LoVo (cell line): ENCODE measurements around the gene MAN2B2.
A peak's percentile ranks its signal among the peaks of the same experiment; 100 is the strongest.
"Not testable (repeated sequence)": the region's sequence is repeated elsewhere in the genome, so short reads cannot be mapped to it uniquely, and the experiment has no call there.

Experiments used
- DNase-seq: peaks from one replicate; pipeline ENCODE4 v3.0.0-alpha.2; 2016; ENCODE audit warnings: low spot score

MAN2B2 gene

DNA sequence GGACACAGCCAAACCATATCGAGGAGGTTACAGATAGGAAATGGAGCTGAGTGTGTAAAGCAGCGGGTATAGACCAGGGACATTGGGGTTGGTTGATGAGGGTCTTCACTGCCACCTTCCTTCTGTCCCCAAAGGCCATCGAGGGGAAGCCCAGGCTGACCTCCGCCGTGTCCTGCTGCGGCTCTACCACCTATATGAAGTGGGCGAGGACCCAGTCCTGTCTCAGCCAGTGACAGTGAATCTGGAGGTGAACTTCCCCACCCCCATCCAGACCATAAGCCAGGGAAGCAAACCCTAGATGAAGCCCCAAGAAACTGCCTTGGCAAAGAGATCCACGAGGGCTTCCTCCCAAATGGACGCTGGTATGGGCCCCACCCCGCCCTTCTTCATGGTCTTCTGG is 42.3 kb downstream of the MAN2B2 start:
- DNase-seq: no peak

DNA sequence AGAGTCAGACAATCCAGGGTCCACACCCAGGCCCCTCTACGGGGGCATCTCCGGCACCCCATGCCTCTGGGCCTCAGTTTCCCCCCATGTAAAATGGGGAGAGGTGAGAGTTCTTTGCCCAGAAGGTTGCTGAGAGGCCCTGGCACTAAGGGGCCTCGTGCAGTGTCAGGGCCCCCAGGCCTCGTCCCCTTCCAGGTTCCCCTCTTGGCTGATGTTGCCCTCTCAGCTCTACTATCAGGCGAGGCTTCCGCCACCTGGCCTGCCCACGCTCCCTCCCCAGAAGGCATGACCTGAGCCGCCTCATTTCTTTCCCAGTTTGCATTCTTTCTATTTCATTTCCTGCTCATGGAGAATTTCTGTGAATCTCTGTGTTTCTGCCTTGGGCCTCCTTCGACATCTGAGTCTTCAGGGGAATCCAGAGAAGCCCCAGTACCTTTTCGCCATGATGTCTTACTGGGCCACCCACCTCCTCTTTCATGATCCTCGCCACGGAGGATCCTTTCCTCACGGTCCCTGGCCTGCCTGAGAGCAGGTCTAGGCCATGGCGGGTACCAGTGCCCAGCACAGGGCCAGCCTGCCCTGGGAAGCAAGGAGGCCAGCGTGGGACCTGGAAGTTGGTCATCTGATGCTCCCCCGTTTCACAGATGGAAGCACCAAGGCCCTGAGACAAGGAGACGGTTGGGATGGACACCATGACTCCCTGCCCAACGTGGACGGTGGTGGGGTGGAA is 43.6 kb downstream of the MAN2B2 start:
- no peak for DNase-seq

DNA sequence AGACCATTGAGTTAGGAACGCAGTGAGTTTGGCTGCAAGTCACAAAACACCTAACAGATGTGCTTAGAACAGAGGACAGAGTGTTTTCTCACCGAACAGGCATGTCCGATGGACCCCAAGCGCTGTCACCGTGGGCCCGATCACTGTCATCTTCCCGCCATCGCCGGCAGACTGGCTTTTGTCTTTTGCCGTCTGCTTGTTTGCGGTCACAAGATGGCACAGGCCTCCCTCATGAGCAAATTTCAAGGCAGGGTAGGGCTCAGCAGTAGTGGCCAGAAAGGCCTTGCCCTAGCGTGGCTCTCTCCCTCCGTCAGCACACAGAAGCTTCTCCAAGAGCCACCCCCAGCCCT is 44.1 kb downstream of the MAN2B2 start:
- DNase-seq: no peak

DNA sequence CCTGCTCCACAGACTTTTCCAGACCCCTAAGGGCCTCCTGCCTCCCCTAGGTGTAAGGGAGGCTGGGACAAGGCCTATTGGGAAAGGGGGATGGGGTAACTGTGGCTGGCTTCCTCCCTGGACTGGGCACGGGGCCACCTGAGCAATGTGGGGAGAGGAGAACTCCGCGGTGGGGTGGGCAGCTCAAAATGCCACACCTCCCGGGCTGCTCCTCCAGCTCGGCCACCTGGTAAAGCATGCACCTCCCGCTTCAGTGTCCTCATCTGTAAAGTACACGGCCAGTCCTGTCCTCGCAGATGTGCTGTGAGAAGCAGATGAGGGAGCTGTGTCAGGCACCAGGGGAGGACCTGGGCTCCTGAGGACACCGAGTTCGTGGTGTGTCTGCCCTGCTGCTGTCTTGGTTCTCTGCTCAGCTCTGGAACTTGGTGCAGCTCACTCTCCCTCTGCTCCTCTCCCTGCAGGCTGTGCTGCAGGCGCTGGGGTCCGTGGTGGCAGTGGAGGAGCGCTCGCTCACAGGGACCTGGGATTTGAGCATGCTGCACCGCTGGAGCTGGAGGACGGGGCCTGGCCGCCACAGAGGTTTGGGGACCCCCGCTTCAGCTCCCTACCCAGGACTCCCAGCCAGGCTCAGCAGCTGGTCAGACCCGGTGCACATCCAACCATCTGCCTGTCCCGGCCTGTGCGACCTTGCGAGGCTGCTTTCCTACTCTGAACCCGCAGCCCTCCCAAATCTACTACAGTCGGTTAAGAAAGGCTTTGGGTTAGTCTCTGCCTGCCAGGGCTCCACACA is 44.7 kb downstream of the MAN2B2 start:
- no peak for DNase-seq

DNA sequence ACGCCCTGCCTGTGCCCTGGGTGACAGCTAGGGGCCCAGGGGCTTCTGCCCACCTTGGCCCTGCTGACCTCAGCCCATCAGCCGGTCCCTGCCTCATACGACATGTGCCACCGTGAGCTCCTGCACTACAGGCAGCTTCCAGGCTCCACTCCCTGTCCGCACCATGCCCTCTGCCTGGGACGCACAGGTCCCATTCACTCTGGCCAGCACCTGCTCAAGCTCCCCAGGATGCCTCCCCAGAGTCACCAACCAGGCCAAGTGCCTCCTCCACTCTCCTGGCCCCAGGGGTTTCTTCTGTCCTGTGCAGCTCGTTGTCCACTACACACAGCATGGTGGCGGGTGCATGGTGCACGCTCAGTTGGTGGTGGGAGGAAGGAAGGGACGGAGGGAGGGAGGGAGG is 45.3 kb downstream of the MAN2B2 start:
- DNase-seq: no peak

DNA sequence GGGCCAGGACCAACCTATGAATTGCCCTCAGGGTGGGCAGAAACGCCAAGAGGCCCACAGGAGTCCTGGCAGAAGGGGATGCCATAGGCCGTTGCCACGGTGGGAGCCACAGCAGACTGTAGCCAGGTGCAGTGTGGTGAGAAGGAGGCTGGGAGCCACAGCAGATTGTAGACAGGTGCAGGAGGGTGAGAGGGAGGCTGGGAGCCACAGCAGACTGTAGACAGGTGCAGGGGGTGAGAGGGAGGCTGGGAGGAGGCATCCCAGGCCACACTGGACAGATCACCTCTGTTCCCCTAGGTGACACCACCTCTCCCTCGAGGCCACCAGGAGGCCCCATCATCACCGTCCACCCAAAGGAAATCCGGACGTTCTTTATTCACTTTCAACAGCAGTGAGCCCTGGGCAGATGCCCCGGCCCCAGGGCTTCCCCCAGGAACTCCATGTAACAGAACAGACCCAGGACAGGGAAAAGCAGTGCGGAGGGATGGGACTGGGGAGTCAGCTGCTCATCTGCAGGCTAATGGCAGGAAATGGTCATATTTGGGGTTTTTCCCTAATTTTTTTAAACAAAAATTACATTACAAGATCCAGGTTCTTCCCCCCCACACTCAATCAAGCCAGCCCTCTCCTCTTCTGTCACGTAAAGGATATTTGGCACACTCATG is 46.0 kb downstream of the MAN2B2 start:
- DNase-seq: no peak

DNA sequence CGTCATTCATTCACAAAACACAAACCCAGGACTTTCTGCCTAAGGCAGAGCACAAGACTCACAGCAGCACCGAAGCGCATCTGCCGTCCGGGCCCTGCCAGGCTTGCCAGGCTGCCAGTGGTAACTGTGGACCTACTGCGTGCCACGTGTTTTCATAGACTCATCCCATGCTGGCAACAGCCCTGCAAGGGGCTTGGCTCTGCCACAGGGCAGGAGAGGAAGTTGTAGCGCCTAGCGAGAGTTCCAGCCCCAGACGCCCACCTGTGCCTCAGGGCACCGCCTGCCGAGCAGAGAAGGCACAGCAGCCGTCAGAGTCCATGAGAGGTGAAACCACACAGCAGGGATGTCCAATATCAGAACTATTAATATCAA is 46.6 kb downstream of the MAN2B2 start:
- no peak for DNase-seq

DNA sequence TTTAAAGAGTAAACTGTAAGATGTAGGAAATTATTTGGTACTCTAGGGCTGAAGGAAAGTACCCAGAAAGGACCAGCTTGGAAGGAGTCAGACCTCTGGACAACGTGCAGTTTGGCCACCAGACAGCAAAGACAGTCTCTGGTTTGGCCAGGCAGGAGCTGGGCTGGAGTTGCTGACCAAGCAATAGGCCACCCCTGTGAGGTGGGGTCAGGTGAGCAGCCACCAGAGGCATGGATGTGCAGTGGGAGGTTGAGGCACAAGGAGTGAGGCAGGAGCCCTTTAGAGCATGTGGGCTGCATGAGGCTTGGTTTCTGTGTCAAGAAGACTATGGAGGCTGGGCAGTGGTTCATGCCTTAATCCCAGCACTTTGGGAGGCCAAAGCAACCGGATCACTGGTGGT is 47.8 kb downstream of the MAN2B2 start:
- no peak for DNase-seq

DNA sequence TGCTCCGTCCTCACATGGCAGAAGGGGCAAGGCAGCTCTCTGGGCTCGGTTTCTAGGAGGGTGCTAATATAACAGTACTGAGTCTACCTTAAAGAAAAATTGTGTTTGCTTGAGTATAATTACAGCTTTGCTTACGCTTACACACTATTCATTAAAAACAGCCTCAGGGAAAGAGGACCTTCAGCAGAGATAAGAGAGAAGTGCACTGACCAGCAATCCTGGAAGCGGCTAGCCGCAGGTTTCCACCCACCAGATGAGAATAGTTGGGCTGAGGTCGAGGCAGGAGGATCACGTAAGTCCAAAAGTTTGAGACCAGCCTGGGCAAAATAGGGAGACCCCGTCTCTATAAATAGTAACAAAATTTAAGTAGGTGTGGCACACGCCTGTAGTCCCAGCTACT is 50.3 kb downstream of the MAN2B2 start:
- DNase-seq: no peak

DNA sequence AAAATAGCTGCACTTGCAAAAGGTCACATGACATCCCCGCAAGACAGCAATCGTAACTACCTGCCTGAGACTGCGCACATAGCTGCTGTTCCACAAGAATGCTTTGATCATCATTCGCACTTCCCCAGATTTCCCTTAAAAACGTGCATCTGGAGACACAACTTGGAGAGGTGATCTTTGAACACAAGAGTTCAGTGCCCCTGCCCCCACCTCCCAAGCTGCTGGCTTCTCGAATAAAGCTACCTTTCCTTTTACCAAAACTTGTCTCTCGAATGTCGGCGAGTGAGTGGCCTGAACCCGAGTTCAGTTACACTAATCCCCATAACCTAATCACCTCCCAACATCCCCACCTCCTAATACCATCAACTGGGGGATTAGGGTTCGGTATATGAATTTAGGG is 51.1 kb downstream of the MAN2B2 start:
- no peak for DNase-seq

DNA sequence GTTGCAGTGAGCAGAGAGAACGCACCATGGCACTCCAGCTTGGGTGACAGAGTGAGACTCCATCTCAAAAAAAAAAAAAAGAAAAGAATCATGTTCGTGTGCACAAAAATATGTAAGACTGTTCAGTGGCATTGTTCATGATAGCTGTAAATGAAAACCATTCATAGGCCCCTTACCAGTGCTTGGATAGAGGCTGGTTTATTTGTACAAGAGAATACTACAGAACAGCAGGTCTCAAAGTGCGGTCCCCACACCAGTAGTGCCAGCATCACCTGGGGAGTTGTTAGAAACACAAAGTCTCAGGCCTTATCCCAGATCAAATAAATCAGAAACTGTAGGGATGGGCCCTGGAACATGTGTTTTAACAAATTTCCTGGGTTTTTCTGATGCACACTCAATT is 52.8 kb downstream of the MAN2B2 start:
- DNase-seq: no peak

DNA sequence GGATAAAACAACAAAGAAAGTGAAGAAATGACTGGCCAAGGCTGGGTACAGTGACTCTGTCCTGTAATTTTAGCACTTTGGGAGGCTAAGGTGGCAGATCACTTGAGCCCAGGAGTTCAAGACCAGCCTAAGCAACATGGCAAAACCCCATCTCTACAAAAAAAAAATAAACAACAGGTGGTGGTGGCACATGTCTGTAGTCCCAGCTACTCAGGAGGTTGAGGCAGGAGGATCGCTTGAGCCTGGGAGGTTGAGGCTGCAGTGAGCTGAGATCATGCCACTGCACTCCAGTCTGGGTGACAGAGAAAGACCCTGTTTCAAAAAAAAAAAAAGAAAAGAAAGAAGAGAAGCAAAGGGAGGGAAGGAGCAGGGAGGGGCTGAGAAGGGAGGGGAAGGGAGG is 53.5 kb downstream of the MAN2B2 start:
- not testable (repeated sequence) for DNase-seq

DNA sequence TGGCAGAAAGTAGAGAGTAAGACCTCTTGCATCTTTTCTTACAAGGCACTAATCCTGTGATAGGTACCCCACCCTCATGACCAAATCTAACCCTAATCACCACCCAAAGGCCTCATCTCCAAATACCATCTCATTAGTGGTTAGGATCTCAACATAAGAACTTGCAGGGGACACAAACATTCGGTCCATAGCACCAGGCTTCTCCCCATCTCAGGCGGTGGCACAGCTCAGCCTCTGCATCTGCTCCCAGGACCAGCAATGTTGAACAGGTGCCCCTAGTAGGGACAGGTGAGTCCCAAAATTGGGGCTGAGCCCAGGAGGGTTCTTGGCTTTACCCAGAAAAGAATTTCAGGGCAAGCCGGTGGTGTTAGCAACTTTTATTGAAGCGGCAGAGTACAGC is 57.1 kb downstream of the MAN2B2 start:
- DNase-seq: no peak

DNA sequence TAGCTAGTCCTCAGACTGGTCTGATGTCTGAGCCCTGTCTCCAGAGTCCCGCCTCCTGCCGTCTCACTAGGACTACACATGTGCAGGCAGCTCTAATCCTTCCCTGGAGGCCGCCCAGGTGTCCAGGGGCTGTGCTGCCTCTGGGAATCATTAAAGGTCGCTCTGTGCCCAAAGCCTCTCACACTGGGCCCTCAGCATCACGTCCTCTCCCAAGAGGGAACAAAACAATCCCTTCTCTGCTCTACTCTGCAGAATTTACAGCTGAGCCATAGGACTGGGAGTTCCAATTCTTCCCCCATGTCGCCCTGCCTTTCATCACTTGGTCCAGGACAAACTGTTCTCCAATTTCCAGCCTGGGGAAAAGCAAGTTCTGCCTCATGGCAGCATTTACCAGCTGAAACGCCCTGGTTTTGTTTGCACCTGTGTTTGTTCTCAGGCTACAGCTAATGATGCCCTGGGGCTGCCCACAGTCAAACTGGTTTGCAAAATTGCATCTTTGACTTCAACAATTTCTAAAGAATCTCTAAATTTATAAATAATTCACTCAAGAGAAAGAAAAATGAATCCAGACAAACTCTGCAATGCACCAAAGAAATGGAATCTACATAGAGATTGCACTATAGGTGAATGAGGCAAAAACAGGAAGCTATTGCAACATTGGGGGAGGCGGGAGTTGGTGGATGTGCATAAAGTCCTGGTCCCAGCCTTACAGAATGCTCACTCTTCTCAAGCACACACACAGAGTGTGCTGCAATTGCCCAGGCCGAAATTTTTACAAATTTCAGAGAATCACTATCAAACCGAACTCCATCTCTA is 58.3 kb downstream of the MAN2B2 start:
- DNase-seq: no peak

DNA sequence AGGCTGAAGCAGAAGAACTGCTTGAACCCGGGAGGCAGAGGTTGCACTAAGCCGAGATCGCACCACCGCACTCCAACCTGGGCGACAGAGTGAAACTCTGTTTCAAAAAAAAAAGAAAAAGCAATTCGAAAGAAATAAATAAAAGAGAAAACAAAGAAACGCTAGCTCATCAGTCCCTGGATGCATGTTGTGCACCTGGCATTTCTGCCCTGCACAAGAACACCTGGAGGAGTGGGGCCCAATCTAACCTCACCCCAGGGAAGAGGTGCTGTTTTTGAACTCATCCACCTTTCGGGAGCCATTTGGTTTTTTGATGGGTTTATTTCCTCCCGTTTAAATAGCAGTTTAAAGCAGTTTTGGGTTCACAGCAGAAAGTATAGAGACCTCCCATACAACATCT is 59.8 kb downstream of the MAN2B2 start:
- no peak for DNase-seq

DNA sequence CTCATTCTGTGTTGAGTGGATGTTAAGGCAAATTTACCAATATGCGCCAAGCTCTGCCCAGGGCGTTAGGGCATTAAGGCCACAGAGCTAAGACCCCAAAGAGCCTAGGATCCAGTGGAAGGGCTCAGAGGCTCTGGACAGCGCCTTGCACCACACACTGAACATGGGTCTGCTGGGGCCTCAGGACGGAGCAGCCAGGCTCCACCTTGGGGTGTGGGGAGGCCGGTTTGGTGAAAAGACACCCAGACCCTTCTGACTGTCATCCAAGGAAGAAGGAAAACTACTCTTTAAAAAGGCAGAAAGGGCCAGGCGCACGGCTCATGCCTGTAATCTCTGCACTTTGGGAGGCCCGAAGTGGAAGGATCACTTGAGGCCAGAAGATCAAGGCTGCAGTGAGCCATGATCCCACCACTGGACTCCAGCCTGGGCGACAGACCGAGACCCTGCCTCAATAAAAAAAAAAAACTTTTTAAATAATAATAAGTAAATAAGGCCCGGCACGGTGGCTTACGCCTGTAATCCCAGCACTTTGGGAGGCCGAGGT is 64.2 kb downstream of the MAN2B2 start:
- DNase-seq: no peak

DNA sequence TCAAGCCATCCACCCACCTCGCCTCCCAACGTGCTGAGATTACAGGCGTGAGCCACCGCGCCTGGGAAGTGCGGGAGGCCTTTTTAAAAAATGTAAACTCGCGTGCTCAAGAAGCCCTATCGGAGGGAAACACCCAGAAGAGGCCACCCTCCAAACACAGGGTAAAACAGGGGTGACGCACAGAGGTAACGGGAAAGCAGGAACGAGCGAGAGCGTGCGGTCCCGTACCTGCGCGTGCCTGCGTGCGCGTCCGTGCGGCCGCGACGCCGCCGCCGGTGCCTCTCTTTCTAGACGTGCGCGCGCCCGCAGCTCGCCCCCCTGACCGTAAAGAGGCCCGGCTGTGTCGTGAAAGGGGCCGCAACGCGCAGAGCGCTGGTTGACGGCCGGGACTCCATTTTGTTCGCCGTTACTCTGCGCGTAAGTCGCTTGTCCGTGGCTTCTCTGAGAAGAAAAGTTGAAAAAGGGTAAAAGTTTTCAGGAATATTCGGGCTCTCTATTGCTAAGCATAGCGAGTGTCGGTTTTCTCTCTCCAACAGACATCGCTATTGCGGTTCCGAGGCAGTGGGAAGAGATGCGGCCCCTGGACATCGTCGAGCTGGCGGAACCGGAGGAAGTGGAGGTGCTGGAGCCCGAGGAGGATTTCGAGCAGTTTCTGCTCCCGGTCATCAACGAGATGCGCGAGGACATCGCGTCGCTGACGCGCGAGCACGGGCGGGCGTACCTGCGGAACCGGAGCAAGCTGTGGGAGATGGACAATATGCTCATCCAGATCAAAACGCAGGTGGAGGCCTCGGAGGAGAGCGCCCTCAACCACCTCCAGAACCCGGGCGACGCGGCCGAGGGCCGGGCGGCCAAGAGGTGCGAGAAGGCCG is 65.5 kb downstream of the MAN2B2 start, which contains the start of gene MRFAP1:
Gene MRFAP1, plus strand, starts transcription at position 394 of the 872 bp plus-strand sequence. Its CDS starts 178 bp downstream, at position 572.
- DNase-seq: peak; percentile 96

DNA sequence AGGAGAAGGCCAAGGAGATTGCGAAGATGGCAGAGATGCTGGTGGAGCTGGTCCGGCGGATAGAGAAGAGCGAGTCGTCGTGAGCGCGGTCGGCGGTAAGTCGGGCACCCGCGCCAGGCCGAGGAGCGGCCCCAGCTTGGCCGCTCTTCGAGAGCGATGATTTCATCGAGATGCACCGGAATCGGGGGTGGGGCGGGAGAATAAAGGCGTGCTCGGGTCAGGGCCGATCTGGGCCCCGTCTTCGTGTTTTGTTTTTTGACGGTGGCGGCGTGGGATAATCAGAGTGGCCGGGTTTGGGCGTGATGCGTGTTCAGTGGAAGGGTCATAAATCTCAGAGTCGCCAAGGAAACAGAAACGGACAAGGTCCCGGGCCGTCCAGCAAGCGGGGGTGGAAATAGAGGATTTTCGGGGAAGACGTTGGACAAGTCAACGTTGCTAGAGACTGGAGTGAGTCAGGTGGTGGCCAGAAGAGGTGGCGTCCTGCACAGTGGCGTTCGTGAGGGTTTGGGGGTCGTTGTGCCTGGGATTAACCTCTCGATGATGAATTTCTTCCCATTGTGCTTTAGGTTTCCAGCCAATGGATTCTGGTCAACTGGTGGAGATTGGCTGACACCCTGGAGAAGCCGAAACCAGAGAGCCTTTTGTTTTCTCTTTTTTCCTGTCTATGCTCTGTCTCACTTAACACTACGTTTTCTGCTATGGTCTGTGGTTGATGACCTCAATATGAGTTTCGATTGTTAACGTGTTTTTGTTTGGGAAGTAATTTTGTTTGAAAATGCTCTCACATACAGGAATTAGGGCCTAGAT is 66.4 kb downstream of the MAN2B2 start:
- peak; percentile 6 for DNase-seq

DNA sequence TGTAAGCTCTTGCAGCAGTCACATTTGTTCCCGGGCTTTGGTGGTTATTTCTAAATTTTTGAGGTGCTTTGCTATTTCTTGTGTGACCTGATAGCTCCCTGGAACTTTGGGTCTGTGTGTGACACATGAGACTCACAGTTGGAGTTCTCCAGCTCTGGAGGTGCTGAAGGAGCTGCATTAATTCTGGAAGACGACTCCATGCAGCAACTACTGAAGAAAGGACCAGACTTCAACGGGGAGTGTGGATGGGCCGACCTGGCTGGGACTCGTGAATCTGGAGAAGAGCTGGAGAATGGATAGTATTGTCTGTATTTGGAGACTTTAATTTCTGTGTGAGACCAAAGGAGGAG is 67.0 kb downstream of the MAN2B2 start:
- DNase-seq: no peak

DNA sequence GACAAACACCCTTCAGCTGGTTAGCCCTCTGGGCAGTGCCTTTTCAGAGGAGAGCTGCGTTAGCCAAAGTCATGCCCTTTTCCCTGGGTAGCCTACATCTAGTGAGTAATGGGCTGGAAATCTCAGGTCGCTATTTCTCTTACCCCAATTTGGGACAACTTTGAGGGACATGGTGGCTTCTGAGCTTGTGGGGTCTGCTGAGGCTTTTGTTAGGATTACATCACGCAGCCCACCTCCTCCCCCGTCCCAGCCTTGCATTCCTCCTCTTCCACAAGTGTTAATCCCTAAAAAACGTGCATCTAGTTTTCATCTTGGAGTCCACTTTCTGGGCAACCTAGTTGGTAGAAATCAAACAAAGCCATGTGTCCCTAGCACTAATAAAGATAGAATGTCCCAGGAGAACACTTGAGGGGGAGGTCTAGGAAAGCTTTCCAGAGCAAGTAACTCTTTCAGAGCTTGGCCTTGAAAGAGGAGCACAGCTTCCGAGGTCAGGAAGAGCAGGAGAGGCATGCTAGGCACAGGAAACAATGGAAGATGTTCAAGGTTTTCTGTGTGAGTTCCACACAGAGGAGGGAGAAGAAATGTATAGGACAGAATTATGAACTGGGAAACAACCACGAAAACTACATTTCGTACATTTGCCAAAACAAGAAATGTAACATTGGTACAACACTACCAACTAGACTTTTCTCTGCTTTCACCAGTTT is 68.3 kb downstream of the MAN2B2 start:
- no peak for DNase-seq
